HepG2 (cell line): ENCODE results near the gene SLC6A16. TPM values are rescaled to one million over a fixed set of nuclear protein-coding genes. Genes with fewer than 3 reads are reported as not detected.
A peak's percentile ranks its signal among the peaks of the same experiment; 100 is the strongest.
"Not testable (repeated sequence)": the region's sequence is repeated elsewhere in the genome, so short reads cannot be mapped to it uniquely, and the experiment has no call there.

ENCODE experiments used
- ATAC-seq: fragments of 200-7000 bp; cut with Tn5 transposase; 3 replicates; pipeline ENCODE4 v1.9.1; 2020; ENCODE audit warnings: mild to moderate bottlenecking, moderate library complexity
- BruUV-seq: library from RNA; stranded (reverse); fragments of 400-500 nt; replicated peaks from 2 replicates; lab custom pipeline; 2021; lab: Mats Ljungman, UMichigan
- CTCF ChIA-PET: fragments of 300-600 bp; formaldehyde crosslinking; extraction: SDS; loops from one replicate; lab custom pipeline; 2021; ENCODE audit warnings: low total read pairs, inconsistent platforms, low intra/inter-chr PET ratio; lab: Yijun Ruan, JAX
- POLR2A ChIA-PET: fragments of 350-600 bp; sonication (Branson Sonifier 250); formaldehyde crosslinking; loops from one replicate; lab custom pipeline; 2020; ENCODE audit warnings: antibody characterized with exemption, inconsistent platforms; lab: Yijun Ruan, JAX
- DNase-seq: peaks from one replicate; pipeline ENCODE4 v3.0.0-alpha.2; 2015; ENCODE audit warnings: low spot score
- FAIRE-seq: peaks from 3 replicates; lab custom pipeline; 2011; peaks lifted over from hg19 to GRCh38; lab: Jason Lieb, UNC
- H2AFZ ChIP-seq: one replicate; pipeline ENCODE4 v1.6.1; 2011; ENCODE audit warnings: low read length, inconsistent platforms
- H3K27ac ChIP-seq: fragments of 300-600 bp; 3 replicates; pipeline ENCODE4 v1.8.0; 2011; ENCODE audit warnings: mixed run types, mild to moderate bottlenecking, mixed read lengths, low read length, inconsistent platforms; ENCODE audit not compliant: insufficient read depth; ENCODE audit errors: extremely low read length
- H3K27me3 ChIP-seq, 2 experiments: fragments of 200-600 bp in 1 of 2; 2 replicates in 1 of 2; 3 replicates in 1 of 2; pipeline versions ENCODE4 v1.6.0 to v1.8.0; 2011; ENCODE audit warnings: low read length in 2 of 2, mild to moderate bottlenecking in 2 of 2, moderate library complexity in 2 of 2, inconsistent platforms in 1 of 2; ENCODE audit not compliant: insufficient read depth in 2 of 2, control insufficient read depth in 1 of 2
- H3K36me3 ChIP-seq, 2 experiments: fragments of 200-600 bp in 1 of 2; replicated peaks in 1 of 2; 2 replicates in 1 of 2; 3 replicates in 1 of 2; pipeline versions ENCODE4 v1.5.1 to v1.8.0; 2011; ENCODE audit warnings: low read length in 2 of 2, inconsistent platforms in 1 of 2; ENCODE audit not compliant: insufficient read depth in 2 of 2, control insufficient read depth in 1 of 2
- H3K4me1 ChIP-seq: 2 replicates; pipeline ENCODE4 v1.5.1; 2012; ENCODE audit warnings: low read length, inconsistent platforms; ENCODE audit not compliant: insufficient read depth
- H3K4me2 ChIP-seq: 2 replicates; pipeline ENCODE4 v1.6.0; 2011; ENCODE audit warnings: low read depth, low read length, inconsistent platforms
- H3K4me3 ChIP-seq, 3 experiments: fragments of 200-600 bp in 1 of 3; sonication (generic), shearing (Covaris generic) in 1 of 3; replicated peaks in 1 of 3; 2 replicates each; pipeline ENCODE4 v1.5.1; 2011 to 2016; ENCODE audit warnings: low read length in 3 of 3, inconsistent platforms in 2 of 3, low read depth in 2 of 3, mild to moderate bottlenecking in 2 of 3, control low read depth in 1 of 3, mixed read lengths in 1 of 3; ENCODE audit not compliant: insufficient read depth in 1 of 3
- H3K79me2 ChIP-seq: one replicate; pipeline ENCODE4 v1.6.1; 2011; ENCODE audit warnings: low read length, inconsistent platforms; ENCODE audit not compliant: insufficient read depth
- H3K9ac ChIP-seq: 2 replicates; pipeline ENCODE4 v1.6.0; 2011; ENCODE audit warnings: mild to moderate bottlenecking, low read depth, low read length, inconsistent platforms; ENCODE audit not compliant: insufficient read depth
- H3K9me3 ChIP-seq: 2 replicates; pipeline ENCODE4 v1.5.1; 2012; ENCODE audit warnings: mild to moderate bottlenecking, low read length
- H4K20me1 ChIP-seq: 2 replicates; pipeline ENCODE4 v1.6.0; 2011; ENCODE audit warnings: inconsistent platforms, mild to moderate bottlenecking, low read length, moderate library complexity; ENCODE audit not compliant: insufficient read depth
- PPARG ChIP-seq: conservative IDR thresholded peaks from 2 replicates; pipeline ENCODE4 v1.6.1; 2016; ENCODE audit warnings: missing biosample characterization, missing genetic modification reagents
- ZFY ChIP-seq: sonication (generic); formaldehyde crosslinking; IDR thresholded peaks from 2 replicates; pipeline ENCODE4 v1.4.0; 2020; ENCODE audit warnings: missing genetic modification reagents
- ZNF121 ChIP-seq: sonication (generic); formaldehyde crosslinking; IDR thresholded peaks from 2 replicates; pipeline ENCODE4 v1.5.0; 2020; ENCODE audit warnings: mild to moderate bottlenecking, missing genetic modification reagents
- WGBS: methylation state at CpG from one replicate; pipeline ENCODE4 v1.1.6; 2017; ENCODE audit warnings: low lambda C conversion rate; 5-methylcytosine and 5-hydroxymethylcytosine counted together
- in situ Hi-C: cut with HindIII; loops from 2 replicates; pipeline ENCODE4 v1.10.0; 2017; ENCODE audit warnings: low pct_unique_long_range_greater_than_20kb; ENCODE audit not compliant: extremely low pct_ligation_motif_present
- intact Hi-C: fragments of 100-400 bp; cut with micrococcal nuclease; formaldehyde crosslinking; loops from one replicate; pipeline ENCODE4 v1.10.0; 2022; ENCODE audit not compliant: unreplicated experiment
- polyA plus RNA-seq, 8 experiments: library from polyadenylated mRNA; depleted of rRNA in 3 of 8; stranded (reverse) in 7 of 8; unstranded in 1 of 8; fragments of >200 nt; fragmentation: Illumina TruSeq in 4 of 8; extraction: Trizol in 4 of 8; gene quantifications; 2 replicates each; pipeline versions ENCODE4 v1.2.1 to v1.2.3, GENCODE V29; 2011 to 2016; ENCODE audit warnings: low read depth in 4 of 8, missing spikeins in 1 of 8, mixed read lengths in 1 of 8; ENCODE audit not compliant: insufficient read depth in 1 of 8
- total RNA-seq, 5 experiments: library from RNA; depleted of rRNA; stranded (reverse); fragments of >200 nt; fragmentation: Illumina TruSeq; extraction: Trizol; gene quantifications; 2 replicates each; pipeline ENCODE4 v1.2.3, GENCODE V29; 2016; ENCODE audit warnings: low read depth in 1 of 5
- TF ChIP-seq, protein P1 (sequence below): sonication (generic); formaldehyde crosslinking; IDR thresholded peaks from 2 replicates; pipeline ENCODE4 v1.5.0; 2020; ENCODE audit warnings: mild to moderate bottlenecking, missing genetic modification reagents, borderline replicate concordance

The SLC6A16 gene
- total and polyA plus RNA-seq, 2 of the 13 experiments (the other 11 are each of a cell fraction or from before 2014, with no cell fraction given), result 0.07 to 0.18 TPM

DNA sequence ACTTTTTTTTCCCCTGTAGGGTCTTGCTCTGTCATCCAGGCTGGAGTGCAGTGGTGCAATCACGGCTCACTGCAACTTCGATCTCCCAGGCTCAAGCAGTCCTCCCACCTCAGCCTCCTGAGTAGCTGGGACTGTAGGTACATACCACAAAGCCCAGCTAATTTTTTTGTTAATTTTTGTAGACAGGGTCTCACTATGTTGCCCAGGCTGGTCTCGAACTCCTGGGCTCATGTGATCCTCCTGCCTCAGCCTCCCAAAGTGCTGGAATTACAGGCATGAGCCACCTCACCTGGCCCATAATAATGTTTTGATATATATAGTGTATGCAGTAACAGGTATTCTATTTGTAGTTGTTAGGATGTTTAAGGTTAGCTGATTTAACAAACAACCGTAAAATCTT, 6.2 kb upstream of the SLC6A16 start:
- intact Hi-C loops, H3K79me2 ChIP-seq, ATAC-seq, in situ Hi-C loops, BruUV-seq, H3K27me3 ChIP-seq, H3K27ac ChIP-seq, FAIRE-seq, DNase-seq, H3K9me3 ChIP-seq, H2AFZ ChIP-seq, CTCF ChIA-PET: not testable (repeated sequence)
- Histone ChIP-seq H3K4me1 (peaks cover 35% of the 10 kb centered on the region), H3K4me2 (peak overlapping the region; percentile 50), H3K4me3 (peak overlapping the region in 1 of 3 experiments; percentile 17; a peak in 2 of 6 replicates)
- 75% methylated on average over 4 of the region's 4 CpGs for WGBS
- POLR2A ChIA-PET, result interaction anchor here (1.2 to 1.3 kb wide), 2 partner anchors 9 to 369 kb away, joined by 3 to 4 read pairs; no protein-coding TSS in a partner anchor
- 0 out of 2 replicates have a peak, but pooled peaks have one; percentile 19 for TF ChIP-seq ZFY
- TF ChIP-seq ZNF121 (CRISPR knock-in tag), result peak; percentile 61; the same call in 1 of the 2 replicates
- TF ChIP-seq PPARG (CRISPR knock-in tag), result 0 out of 2 replicates have a peak, but pooled peaks have one; percentile 23
- TF ChIP-seq, protein P1, sequence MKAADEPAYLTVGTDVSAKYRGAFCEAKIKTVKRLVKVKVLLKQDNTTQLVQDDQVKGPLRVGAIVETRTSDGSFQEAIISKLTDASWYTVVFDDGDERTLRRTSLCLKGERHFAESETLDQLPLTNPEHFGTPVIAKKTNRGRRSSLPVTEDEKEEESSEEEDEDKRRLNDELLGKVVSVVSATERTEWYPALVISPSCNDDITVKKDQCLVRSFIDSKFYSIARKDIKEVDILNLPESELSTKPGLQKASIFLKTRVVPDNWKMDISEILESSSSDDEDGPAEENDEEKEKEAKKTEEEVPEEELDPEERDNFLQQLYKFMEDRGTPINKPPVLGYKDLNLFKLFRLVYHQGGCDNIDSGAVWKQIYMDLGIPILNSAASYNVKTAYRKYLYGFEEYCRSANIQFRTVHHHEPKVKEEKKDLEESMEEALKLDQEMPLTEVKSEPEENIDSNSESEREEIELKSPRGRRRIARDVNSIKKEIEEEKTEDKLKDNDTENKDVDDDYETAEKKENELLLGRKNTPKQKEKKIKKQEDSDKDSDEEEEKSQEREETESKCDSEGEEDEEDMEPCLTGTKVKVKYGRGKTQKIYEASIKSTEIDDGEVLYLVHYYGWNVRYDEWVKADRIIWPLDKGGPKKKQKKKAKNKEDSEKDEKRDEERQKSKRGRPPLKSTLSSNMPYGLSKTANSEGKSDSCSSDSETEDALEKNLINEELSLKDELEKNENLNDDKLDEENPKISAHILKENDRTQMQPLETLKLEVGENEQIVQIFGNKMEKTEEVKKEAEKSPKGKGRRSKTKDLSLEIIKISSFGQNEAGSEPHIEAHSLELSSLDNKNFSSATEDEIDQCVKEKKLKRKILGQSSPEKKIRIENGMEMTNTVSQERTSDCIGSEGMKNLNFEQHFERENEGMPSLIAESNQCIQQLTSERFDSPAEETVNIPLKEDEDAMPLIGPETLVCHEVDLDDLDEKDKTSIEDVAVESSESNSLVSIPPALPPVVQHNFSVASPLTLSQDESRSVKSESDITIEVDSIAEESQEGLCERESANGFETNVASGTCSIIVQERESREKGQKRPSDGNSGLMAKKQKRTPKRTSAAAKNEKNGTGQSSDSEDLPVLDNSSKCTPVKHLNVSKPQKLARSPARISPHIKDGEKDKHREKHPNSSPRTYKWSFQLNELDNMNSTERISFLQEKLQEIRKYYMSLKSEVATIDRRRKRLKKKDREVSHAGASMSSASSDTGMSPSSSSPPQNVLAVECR, result 0 out of 2 replicates have a peak, but pooled peaks have one; percentile 7
- TF ChIP-seq, all 625 proteins: peak for 4; not testable (repeated sequence) for 621
- not testable (repeated sequence) for H3K9ac ChIP-seq, H4K20me1 ChIP-seq, H3K36me3 ChIP-seq
